ENCODE results near the gene STK31.

DNA sequence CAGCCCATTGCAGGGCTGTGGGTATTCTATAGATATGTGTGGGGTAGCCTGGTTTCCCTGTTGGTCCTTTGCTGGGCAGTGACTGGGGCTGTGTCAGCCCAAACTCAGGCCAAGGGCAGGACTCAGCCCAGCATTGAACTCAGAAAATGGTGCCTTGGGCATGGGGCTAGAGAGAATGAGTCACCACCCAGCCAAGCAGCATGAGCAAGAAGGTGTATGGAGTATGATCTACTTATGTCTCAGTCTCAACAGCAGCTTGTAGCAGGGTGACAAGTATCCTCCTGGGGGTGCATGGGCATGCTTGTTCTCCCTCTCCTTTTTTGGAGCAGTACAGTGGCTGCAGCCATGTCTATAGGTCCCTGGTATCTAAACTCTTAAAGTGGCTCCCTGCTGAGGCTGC is 32.0 kb downstream of the STK31 start:
- TF ChIP-seq, protein P1, sequence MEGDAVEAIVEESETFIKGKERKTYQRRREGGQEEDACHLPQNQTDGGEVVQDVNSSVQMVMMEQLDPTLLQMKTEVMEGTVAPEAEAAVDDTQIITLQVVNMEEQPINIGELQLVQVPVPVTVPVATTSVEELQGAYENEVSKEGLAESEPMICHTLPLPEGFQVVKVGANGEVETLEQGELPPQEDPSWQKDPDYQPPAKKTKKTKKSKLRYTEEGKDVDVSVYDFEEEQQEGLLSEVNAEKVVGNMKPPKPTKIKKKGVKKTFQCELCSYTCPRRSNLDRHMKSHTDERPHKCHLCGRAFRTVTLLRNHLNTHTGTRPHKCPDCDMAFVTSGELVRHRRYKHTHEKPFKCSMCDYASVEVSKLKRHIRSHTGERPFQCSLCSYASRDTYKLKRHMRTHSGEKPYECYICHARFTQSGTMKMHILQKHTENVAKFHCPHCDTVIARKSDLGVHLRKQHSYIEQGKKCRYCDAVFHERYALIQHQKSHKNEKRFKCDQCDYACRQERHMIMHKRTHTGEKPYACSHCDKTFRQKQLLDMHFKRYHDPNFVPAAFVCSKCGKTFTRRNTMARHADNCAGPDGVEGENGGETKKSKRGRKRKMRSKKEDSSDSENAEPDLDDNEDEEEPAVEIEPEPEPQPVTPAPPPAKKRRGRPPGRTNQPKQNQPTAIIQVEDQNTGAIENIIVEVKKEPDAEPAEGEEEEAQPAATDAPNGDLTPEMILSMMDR (IDR thresholded peaks at IDR 0.05), result no peak
- TF ChIP-seq POLR2AphosphoS5 (IDR thresholded peaks at IDR 0.05) (no peak), POLR2A (IDR thresholded peaks at IDR 0.05) (no peak)
